NOMO-1 treated with dmso at 0.1 percent for 144 hours (cell line): ENCODE measurements around the gene ZNF175.

Source experiments
- DNase-seq: peaks from one replicate; lab custom pipeline; 2025; ENCODE audit not compliant: unreplicated experiment; lab: John Stamatoyannopoulos, UW

Gene ZNF175

DNA sequence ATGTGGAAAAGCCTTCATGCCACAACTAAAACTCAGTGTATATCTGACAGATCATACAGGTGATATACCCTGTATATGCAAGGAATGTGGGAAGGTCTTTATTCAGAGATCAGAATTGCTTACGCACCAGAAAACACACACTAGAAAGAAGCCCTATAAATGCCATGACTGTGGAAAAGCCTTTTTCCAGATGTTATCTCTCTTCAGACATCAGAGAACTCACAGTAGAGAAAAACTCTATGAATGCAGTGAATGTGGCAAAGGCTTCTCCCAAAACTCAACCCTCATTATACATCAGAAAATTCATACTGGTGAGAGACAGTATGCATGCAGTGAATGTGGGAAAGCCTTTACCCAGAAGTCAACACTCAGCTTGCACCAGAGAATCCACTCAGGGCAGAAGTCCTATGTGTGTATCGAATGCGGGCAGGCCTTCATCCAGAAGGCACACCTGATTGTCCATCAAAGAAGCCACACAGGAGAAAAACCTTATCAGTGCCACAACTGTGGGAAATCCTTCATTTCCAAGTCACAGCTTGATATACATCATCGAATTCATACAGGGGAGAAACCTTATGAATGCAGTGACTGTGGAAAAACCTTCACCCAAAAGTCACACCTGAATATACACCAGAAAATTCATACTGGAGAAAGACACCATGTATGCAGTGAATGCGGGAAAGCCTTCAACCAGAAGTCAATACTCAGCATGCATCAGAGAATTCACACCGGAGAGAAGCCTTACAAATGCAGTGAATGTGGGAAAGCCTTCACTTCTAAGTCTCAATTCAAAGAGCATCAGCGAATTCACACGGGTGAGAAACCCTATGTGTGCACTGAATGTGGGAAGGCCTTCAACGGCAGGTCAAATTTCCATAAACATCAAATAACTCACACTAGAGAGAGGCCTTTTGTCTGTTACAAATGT lies 16.4 kb downstream of the ZNF175 start:
- no peak for DNase-seq

DNA sequence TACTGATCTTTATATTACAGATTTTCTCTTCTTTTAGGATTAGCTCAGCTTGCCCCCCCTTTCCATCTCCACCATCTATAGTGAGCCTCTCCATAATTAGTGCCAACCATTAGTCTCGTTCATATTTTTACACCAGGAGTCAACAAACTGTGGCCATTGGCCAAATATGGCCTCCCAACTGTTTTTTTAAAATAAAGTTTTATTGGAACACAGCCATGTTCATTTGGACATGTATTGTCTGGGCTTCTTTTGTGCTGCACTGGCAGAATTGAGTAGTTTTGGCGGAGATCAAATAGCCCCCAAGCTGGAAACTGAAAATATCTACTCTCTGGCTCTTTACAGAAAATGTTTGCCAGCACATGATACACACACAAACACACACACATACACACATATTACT lies 18.4 kb downstream of the ZNF175 start:
- DNase-seq, result no peak

DNA sequence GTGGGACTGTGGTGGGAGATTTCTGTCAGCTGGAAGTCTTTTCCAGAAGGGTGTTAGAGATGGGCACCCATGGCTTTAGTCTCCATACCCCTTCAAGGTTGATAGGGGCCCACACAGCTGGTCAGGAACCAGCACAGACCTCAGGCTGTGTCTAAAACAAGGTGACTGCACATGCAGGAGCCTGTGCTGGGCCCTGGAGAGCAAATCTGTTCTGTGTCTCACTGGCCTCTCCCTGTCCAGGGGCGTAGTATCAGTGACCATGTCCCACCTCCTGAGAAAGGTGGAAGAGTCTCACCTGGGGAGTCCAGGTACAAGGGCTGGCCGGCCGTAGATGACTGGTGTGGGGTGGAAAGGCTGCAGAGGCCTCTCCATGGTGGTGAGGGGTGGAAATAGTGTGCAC lies 19.4 kb downstream of the ZNF175 start:
- no peak for DNase-seq

DNA sequence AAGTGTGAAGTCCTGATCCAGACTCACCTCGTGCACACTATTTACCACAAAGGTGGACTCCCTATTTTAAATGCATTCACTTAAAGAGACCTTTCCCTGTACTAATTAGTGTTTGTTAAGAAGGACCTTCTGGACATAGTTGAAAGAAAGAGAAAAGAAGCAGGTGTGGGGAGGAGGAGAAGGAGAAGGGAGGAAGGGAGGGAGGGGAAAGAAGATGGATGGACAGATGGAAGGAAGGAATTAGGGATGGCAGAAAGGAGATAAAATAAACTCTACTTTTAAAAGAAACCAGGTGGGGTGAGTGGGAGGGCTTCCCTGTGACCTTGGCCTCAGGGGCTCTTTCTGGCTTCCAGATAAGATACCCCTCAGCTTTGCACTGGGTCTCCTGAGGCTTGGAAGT lies 21.4 kb downstream of the ZNF175 start:
- no peak for DNase-seq

DNA sequence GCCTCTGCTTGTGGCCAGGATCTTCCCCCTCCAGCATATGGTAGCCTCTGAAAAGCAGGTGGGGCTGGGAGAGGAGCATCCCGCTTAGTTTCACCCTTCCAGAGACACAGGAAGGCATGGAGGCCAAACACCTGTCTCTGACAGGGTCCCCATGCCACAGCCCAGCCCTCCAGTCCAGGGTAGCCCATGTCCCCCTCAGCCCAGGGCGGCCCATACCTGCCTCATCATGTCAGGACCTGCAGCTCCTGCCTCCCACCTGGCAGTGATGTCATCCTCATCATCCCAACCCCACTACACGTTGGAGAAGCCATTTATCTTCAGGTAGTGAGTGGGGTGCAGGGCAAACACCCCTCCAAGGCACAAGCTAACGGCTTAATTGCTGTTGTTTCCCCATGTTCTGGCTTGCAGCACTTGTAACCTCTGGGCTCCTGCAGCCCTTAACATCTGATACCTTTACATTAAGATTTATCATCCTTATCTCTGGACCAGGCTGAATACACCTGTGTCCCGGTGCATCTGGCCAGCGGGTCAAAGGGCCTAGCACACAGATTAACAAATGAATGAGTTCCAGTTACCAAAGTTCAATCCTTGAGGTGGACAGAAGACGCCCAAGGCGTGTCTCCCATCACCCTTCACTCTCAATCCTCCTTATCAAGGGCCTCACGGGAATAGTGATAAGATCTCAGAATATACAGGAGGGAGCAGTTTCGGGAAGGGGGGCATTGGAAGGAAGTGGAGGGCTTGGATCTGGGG lies 22.2 kb downstream of the ZNF175 start:
- DNase-seq, result no peak

DNA sequence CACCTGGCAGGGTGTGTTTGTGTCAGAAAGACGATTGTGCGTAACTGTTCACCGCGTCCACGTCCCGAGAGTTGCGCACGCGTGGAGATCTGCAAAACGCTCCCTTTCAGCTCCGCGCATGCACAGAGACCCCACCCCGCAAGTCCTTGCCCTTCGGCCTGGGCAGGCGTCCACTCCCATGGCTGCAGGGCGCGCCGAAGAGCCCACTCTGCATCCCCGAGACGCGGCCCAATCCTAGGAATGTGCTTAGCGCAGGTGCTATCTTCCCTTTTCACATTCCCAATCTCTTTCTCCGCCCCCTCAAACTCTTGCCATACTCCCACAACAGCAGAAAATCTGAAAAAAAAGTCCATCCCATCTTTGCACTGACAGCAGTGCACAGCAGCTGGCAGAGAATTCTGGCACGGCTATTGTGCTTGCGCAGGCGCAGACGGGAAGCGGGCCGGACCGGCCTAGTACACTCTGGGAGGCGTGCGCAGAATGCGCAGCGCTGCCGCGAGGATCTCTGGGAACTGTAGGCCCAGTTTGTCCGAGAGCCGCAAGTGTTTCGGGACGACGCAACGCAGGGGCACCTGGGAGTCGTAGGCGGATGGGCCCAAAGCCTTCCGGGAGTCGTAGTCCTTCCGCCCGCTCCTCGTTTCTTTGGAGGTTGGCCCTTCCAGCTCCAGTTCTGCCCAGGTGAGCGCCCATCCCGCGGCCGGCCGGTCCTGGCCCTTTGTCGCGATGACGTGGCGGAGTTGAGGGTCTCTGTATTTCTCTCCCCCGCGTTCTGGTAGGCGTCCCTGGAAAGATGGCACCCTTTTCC lies 23.1 kb downstream of the ZNF175 start:
- DNase-seq, result peak; percentile 94

DNA sequence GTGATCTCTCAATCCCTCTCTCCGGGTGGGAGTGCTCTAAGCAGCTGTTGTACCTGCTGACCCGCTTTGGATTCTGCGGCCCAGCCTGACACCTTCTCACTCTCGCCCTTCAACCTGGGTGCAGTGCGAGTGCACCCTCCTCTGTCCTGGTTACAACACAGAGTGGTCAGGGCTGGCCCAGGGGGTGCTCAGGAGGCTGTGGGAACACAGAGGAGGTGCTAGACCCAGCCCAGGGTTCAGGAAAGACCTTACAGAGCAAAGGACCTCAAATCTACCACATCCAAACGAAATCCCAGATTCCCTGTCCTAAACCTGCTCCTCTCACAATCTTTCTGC lies 23.7 kb downstream of the ZNF175 start:
- no peak for DNase-seq

DNA sequence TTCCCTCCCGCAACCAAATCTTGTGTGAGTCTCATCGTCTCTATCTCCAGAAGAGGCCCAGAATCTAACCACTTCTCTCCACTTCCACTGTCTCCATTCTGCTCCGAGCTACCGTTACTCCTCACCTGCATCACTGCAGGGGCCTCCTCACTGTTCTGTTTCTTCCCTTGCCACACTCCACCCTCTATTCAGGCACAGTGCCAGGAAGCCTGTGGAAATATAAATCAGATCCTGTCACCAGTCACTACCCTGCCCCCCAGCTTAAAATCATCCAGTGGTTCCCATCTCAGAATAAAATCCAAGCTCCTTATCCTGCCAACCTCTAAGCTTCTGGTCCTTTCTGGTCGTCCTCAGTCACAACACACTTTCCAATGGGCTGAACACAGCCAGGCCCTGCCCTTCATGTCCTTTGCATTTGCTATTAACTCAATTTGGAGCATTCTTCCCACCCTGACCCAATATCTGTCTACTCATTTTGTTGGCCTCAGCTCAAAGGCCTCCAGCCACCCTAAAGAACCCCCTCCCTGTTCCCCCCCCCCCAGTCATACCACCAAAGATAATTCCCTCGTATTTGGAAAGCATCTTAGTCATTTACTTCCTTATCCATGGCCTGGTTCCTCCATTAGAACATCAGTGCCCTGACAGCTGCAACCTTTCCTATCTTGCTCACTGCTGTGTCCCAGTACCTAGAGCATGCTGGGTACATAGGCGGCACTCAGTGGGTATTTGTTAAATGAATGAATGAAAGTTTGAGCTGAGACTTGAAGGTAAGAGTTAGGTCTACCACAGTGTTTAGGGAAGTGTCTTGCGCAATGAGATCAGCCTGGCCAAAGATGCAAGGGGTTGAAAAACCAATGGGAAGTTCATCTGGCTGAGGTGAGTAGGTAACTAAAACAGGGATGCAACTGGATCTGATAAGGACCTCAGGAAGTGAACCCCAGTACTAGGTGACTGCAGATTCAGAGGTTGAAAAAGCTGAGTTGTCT lies 24.4 kb downstream of the ZNF175 start:
- no peak for DNase-seq

DNA sequence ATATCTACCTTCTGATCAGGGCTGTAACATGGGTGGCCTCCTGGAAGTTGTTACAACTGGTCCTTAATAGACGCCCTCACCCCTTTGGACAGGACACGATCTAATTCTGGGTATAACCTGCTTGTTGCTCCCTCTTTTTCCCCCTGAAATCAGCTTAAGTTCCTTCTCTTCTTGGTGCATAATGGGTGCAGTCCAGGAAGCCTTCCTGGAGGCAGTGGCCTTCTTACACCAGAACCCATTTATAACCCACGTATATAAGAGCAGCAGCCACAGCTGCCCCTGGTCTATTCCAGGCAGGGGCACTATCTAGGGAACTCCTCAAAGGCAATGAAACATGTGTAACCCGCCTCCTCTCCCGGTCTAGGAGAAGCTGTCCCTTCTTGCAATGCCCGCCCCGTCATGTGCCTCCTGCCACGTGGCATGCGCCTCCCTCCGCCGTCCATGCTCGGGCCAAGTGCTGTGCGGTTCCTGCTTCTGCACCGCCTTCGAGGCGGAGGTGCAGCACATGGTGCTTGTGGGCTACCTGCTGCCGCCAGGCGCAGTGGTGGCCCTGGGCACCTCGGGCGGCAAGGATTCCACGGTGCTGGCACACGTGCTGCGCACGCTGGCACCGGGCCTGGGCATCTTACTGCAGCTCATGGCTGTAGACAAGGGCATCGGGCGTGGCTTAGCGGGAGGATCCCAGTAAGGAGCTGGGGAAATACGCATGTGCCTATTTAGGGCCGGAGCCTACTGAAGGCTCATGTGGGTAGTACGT lies 27.3 kb downstream of the ZNF175 start:
- no peak for DNase-seq

DNA sequence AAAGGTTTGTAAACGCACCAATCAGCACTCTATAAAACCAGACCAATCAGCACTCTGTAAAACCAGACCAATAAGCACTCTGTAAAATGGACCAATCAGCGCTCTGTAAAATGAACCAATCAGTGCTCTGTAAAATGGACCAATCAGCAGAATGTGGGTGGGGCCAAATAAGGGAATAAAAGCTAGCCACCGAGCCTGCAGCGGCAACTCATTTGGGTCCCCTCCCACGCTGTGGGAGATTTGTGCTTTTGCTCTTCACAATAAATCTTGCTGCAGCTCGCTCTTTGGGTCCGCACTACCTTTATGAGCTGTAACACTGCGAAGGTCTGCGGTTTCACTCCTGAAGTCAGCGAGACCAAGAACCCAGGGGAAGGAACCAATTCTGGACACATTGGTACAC lies 28.0 kb downstream of the ZNF175 start:
- no peak for DNase-seq

DNA sequence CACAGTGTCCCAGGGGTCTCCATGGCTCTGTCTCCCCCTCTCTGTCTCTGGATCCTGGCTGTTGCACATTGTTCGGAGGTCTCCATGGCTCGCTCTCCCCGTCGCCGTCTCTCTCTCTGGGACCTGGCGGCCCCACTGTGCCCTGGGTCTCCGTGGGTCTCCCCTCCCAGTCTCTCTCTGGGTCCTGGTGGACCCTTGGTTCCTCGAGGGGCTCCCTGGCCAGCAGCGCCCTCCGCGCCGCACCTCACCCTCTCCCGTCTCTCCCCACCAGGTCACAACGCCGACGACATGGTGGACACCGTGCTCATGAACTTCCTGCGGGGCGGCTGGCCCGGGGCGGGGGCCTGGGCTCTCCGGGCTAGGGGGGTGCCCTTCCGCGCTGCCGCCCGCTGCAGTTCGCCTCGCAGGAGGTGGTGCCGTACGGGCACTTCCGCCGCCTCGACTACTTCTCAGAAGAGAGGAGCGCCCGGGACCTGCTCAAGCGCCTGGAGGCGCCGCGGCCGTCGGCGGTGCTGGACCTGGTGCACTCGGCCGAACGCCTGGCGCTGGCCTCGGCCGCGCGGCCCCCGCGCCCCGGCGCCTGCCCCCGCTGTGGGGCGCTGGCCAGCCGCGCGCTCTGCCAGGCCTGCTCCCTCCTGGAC lies 30.0 kb downstream of the ZNF175 start:
- DNase-seq, result no peak

DNA sequence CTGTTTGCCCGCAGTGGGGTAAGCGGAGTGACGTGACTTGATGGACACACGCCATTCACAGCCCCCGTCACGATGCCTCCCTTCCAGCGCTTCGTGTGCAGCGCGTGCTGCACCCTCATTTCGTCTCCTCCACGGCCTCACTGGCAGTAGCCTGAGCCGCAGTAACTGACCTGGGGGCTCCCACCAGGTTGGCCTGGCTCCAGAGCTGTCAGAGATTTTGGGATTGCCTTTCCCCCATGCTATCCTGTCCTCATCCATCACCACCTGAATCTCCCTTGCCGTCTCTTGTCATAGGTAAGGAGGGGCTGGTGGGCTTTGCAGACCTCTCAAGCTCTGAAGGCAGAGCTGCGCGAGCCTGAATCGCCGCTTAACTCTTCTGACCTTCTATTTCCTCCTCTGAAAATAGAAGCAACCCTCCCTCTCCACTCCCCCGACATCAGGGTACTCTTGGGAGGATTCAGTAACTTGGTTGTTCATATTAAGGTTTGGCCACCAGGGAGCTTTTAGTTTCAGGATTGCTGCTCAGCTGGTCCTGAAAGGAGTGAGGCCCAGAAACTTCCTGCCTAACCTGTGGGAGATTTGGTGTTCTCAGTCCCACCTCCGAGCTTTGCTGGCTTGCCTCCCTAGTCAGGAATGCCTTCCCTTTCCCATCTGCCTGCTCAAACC lies 31.2 kb downstream of the ZNF175 start:
- DNase-seq, result no peak

DNA sequence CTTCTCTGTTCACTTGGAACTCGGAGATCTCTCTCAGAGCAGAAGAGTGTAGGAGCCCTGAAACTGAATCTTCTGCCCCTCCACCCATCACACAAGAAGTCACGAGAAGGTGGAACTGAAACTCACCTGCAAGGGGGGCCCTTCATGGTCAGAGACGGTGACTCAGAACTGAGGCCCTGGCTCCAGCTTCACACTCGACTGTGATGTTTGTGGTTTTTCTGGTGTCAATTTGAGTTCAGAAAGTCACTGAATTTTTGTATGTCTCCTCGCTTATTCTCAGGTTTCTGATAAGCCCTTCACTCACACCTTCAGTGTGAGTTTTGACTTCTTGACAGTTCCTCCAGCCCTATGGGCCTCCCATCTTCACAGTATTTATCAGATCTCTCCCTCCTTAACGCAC lies 36.0 kb downstream of the ZNF175 start:
- peak; percentile 70 for DNase-seq

- DNase-seq, result peak; percentile 58
Observed at GRCh38 chr19:51607920-51608562, 37.0 kb downstream of the ZNF175 start.

DNA sequence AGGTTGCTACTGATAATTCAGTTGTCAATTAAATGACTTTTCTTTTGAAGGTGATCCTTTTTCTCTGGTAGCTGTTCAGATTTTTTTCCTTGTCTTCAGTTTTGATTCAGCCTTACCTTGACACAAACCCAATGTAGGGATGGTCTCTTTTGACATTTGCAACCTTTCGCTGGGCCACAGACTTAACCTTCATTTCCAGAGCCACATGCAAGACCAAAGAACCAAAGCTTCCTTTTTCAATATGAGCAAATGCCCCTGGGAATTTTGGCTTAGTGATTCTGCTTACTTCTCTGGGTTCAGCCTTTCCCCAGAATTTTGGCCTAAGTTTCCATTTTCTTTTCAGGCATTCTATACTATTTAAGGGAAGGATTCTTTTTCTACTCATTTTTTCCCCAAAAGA lies 39.5 kb downstream of the ZNF175 start:
- no peak for DNase-seq

GRCh38 chr19:51614789-51615188 lies 43.7 kb downstream of the ZNF175 start:
- DNase-seq, result no peak

- DNase-seq, result no peak
Observed at GRCh38 chr19:51615991-51616390, 44.9 kb downstream of the ZNF175 start.

DNA sequence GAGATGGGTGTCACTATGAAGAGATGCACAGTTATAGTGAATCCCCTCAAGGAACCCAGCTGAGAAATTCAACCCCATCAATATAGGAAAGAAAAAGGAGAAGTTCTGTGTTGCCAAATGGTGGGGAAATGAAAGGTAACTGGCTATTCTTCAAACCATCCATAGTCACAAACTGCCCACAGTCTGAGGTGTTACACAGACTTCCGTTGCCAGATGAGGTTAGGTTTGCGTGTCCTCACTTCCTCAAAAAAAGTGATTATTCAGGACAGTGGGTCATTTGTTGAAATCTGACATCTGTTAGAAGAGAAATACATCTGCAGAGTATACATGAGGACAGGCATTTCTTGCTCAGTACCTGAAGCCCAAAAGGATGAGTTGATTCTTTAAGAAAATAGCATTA lies 50.1 kb downstream of the ZNF175 start:
- peak; percentile 91 for DNase-seq
